Measurements from ENCODE around the gene PLAAT4. TPM values are rescaled to one million over a fixed set of nuclear protein-coding genes. Genes with fewer than 3 reads are reported as not detected.
"Not testable (repeated sequence)": the region's sequence is repeated elsewhere in the genome, so short reads cannot be mapped to it uniquely, and the experiment has no call there.

Gene PLAAT4
- total and polyA plus RNA-seq, 2 donors (not counting 3 experiments of a cell fraction or from before 2014, with no cell fraction given) = 0.95 to 1.7 TPM

DNA sequence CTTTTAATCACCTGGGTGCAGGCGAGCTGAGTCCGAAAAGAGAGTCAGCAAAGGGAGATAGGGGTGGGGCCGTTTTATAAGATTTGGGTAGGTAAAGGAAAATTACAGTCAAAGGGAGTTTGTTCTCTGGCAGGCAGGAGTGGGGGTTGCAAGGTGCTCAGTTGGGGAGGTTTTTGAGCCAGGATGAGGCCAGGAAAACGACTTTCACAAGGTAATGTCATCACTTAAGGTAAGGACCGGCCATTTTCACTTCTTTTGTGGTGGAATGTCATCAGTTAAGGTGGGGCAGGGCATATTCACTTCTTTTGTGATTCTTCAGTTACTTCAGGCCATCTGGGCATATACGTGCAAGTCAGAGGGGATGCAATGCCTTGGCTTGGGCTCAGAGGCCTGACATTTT lies 7.2 kb upstream of the PLAAT4 start:
- H3K36me3 ChIP-seq (ENCODE audit: control insufficient read depth in 2 of 2, extremely low read depth in 1 of 2, insufficient read depth in 2 of 2, low read length in 2 of 2); H3K9me3 ChIP-seq (replicated peaks; ENCODE audit: control insufficient read depth, insufficient read depth, low read length); intact Hi-C loops (cut with micrococcal nuclease); H3K27ac ChIP-seq (ENCODE audit: insufficient read depth, low read depth, low read length); H3K79me2 ChIP-seq (ENCODE audit: control insufficient read depth, insufficient read depth, low read length); BruUV-seq (replicated peaks); H4K20me1 ChIP-seq (replicated peaks; ENCODE audit: control insufficient read depth, extremely low read depth, insufficient read depth, low read length); H2AFZ ChIP-seq (ENCODE audit: low read depth, low read length); H3K4me1 ChIP-seq (ENCODE audit: control insufficient read depth, extremely low read depth, insufficient read depth, low read length); dilution Hi-C loops (cut with MboI; ENCODE audit: extremely low pct_ligation_motif_present, low sequenced_read_pairs); H3K27me3 ChIP-seq (ENCODE audit: control insufficient read depth in 2 of 2, insufficient read depth in 2 of 2, low read length in 2 of 2); H3K4me3 ChIP-seq (replicated peaks in 1 of 3; ENCODE audit: insufficient read depth in 1 of 3, low read depth in 1 of 3, low read length in 3 of 3); H3K9ac ChIP-seq (replicated peaks; ENCODE audit: extremely low read depth, insufficient read depth, low read length); H3K4me2 ChIP-seq (ENCODE audit: insufficient read depth, low read length); FAIRE-seq; H3K9me1 ChIP-seq (replicated peaks; ENCODE audit: control insufficient read depth, extremely low read depth, insufficient read depth, low read length); POLR2A ChIA-PET; DNase-seq (ENCODE audit: low read depth, low spot score): not testable (repeated sequence)
- CTCF ChIA-PET = interaction anchor here (1.9 kb wide), 1 partner anchor 50 kb away, joined by 6 read pairs; no protein-coding TSS in a partner anchor

DNA sequence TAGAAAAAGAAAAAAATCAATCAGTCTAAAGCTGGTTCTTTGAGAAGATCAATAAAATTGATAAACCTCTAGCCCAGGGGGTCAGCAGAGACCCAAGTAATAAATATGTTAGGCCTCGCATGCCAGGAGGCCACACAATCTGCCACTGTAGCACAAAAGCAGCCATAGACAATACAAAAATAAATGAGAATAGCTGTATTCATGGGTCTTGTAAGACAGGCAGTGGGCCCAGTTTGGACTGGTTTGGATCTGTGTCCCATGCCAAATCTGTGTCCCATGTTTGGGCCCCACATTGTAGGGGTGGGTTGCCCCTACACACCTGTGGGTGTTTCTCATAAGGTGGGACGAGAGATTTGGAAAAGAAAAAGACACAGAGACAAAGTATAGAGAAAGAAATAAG lies 6.6 kb upstream of the PLAAT4 start:
- dilution Hi-C loops (cut with MboI; ENCODE audit: extremely low pct_ligation_motif_present, low sequenced_read_pairs) = no loop called here
- H2AFZ ChIP-seq (ENCODE audit: low read depth, low read length) = no peak overlapping the region
- TF ChIP-seq GATA2 (IDR thresholded peaks at IDR 0.05; ENCODE audit: insufficient read depth, insufficient read length, low read depth, low read length) = no peak
- no peak for TF ChIP-seq POLR2A (IDR thresholded peaks at IDR 0.05; ENCODE audit: low read depth, low read length)
- H3K27me3 ChIP-seq (ENCODE audit: control insufficient read depth in 2 of 2, insufficient read depth in 2 of 2, low read length in 2 of 2) = peaks cover 2% of the 10 kb centered on the region in 2 experiments
- DNase-seq (ENCODE audit: low read depth, low spot score) (no peak), FAIRE-seq (no peak)
- ChIA-PET CTCF (interaction anchor here (1.9 kb wide), 1 partner anchor 51 kb away, joined by 6 read pairs; no protein-coding TSS in a partner anchor), POLR2A (no interaction called here)
- H3K4me2 ChIP-seq (ENCODE audit: insufficient read depth, low read length) = no peak overlapping the region
- no TSS peak for BruUV-seq (replicated peaks)
- H4K20me1 ChIP-seq (replicated peaks; ENCODE audit: control insufficient read depth, extremely low read depth, insufficient read depth, low read length) = no peaks in the 10 kb centered on the region
- intact Hi-C loops (cut with micrococcal nuclease) = no loop called here
- H3K4me1 ChIP-seq (ENCODE audit: control insufficient read depth, extremely low read depth, insufficient read depth, low read length) = no peaks in the 10 kb centered on the region
- H3K9ac ChIP-seq (replicated peaks; ENCODE audit: extremely low read depth, insufficient read depth, low read length) = no peak overlapping the region
- no peaks in the 10 kb centered on the region for H3K9me3 ChIP-seq (replicated peaks; ENCODE audit: control insufficient read depth, insufficient read depth, low read length)
- no peaks in the 10 kb centered on the region for H3K9me1 ChIP-seq (replicated peaks; ENCODE audit: control insufficient read depth, extremely low read depth, insufficient read depth, low read length)
- H3K27ac ChIP-seq (ENCODE audit: insufficient read depth, low read depth, low read length) = no peak overlapping the region
- H3K4me3 ChIP-seq (replicated peaks in 1 of 3; ENCODE audit: insufficient read depth in 1 of 3, low read depth in 1 of 3, low read length in 3 of 3) = no peak overlapping the region
- H3K36me3 ChIP-seq (ENCODE audit: control insufficient read depth in 2 of 2, extremely low read depth in 1 of 2, insufficient read depth in 2 of 2, low read length in 2 of 2) = no peaks in the 10 kb centered on the region
- no peaks in the 10 kb centered on the region for H3K79me2 ChIP-seq (ENCODE audit: control insufficient read depth, insufficient read depth, low read length)
